ENCODE data around the gene REEP6.
A peak's percentile ranks its signal among the peaks of the same experiment; 100 is the strongest.

The REEP6 gene

DNA sequence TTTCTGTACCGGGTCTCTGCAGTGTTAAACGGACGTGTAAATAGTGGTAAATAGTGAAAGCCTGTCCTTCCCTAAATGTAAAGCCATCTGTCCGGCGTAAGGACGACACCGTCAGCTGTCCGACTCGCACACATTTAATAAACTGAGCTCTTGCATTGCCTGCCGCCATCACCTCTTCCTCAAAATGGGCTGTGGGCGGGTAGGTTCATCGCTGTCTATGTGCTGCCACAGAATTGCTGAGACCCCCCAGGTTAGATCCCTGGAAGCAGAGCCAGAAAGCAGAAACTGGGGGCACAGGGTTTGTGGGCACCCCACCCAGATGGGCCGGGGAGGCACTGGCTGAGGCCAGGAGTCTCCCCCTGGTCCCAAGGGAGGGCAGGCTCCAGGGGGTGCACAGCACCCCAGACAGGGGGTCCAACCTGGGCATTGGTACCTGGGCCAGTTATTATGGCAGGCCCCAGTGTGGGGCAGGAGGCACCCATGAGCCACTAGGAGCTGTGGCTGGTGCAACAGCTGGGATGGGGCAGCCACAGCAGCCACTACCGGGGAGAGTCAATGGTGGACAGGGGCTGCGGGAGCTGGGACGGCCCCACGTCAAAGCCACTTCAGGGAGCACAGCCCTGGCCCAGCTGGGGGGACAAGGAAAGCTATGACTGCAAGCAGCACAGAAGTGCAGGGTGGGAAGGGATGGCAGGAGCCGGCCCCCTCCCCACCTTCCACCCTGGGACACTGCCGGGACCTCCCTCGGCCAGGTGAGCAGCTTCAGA lies 17.7 kb upstream of the REEP6 start:
- Histone ChIP-seq H3K18ac (ENCODE audit: low read depth in 1 of 2, low read length in 2 of 2) (no peak overlapping the region), H2BK12ac (ENCODE audit: low read length in 2 of 2) (no peak overlapping the region), H2AFZ (ENCODE audit: low read depth, low read length) (no peak overlapping the region), H4K91ac (ENCODE audit: low read length) (no peak overlapping the region), H3K4me3 (ENCODE audit: insufficient read depth in 1 of 2, low read depth in 1 of 2, low read length in 2 of 2) (no peak overlapping the region), H3K36me3 (ENCODE audit: control insufficient read depth in 1 of 2, insufficient read depth in 2 of 2, low read depth in 1 of 2, low read length in 2 of 2) (peaks cover 13 to 38% of the 10 kb centered on the region in 2 experiments), H2BK120ac (ENCODE audit: low read depth, low read length) (no peak overlapping the region), H3K9me3 (ENCODE audit: control insufficient read depth, low read length) (no peaks in the 10 kb centered on the region), H2BK15ac (ENCODE audit: low read depth, poor library complexity, severe bottlenecking) (no peak overlapping the region), H3K27ac (ENCODE audit: low read length, poor library complexity, severe bottlenecking) (no peak overlapping the region), H3K4ac (ENCODE audit: low read depth in 1 of 2, low read length in 2 of 2) (no peak overlapping the region), H3K23ac (ENCODE audit: low read length in 2 of 2) (no peak overlapping the region), H4K8ac (ENCODE audit: low read length) (no peak overlapping the region), H3K9ac (ENCODE audit: low read length) (no peak overlapping the region), H3K4me2 (ENCODE audit: low read length, poor library complexity, severe bottlenecking) (no peak overlapping the region), H3K27me3 (ENCODE audit: control insufficient read depth in 1 of 2, insufficient read depth in 1 of 2, low read length in 2 of 2) (peaks cover 27 to 43% of the 10 kb centered on the region in 2 experiments), H3K14ac (ENCODE audit: low read length in 2 of 2) (no peak overlapping the region), H2AK5ac (ENCODE audit: low read length, severe bottlenecking) (no peak overlapping the region), H3K79me1 (replicated peaks; ENCODE audit: low read length, poor library complexity, severe bottlenecking) (peaks cover 41% of the 10 kb centered on the region), H2BK5ac (ENCODE audit: low read depth, low read length, poor library complexity, severe bottlenecking) (no peak overlapping the region), H3K4me1 (ENCODE audit: control insufficient read depth, insufficient read depth, low read depth, low read length) (peaks cover 56% of the 10 kb centered on the region)
- 91% methylated on average over 18 of the region's 20 CpGs for WGBS
- DNase-seq, result no peak

DNA sequence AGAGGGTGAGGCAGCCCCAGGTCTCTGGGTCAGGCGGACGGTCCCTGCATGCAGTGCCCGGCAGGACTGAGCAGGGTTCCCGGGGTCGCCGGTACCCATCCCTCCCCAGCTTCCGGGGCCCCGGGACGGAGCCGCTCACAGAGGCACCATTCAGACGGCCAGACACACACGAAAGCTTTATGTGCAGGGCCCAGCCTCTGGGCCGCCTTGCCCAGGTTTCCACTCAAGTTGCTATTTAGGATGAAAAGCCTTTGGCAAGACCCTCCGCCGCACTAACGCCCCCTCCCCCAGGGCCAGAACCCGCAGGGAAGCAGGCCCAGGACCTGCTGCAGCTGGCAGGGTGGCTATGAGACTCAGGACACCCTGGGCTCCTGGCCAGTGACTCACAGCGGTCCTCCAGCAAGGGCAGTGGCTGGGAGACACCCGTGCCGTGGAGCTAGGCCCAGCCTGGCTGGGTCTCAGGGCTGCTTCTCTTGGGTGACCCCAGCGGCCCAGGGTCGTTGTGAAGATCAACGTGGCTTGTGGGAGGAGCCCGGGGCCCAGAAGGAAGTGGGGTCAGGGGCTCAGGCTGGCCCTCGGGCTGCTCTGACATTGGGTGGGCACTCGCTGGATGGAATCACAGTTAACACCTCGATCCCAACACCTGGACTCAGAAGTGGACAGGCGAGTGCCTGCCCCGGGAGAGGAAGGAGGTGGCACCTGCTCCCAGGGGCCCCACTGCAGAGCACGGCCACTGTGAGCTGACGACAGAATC lies 16.8 kb upstream of the REEP6 start:
- no peak overlapping the region for H2BK5ac ChIP-seq (ENCODE audit: low read depth, low read length, poor library complexity, severe bottlenecking)
- no peak overlapping the region for H3K4me3 ChIP-seq (ENCODE audit: insufficient read depth in 1 of 2, low read depth in 1 of 2, low read length in 2 of 2)
- peaks cover 13 to 38% of the 10 kb centered on the region in 2 experiments for H3K36me3 ChIP-seq (ENCODE audit: control insufficient read depth in 1 of 2, insufficient read depth in 2 of 2, low read depth in 1 of 2, low read length in 2 of 2)
- H2BK15ac ChIP-seq (ENCODE audit: low read depth, poor library complexity, severe bottlenecking), result no peak overlapping the region
- H3K23ac ChIP-seq (ENCODE audit: low read length in 2 of 2), result no peak overlapping the region
- no peak overlapping the region for H3K4me2 ChIP-seq (ENCODE audit: low read length, poor library complexity, severe bottlenecking)
- no peak overlapping the region for H2AFZ ChIP-seq (ENCODE audit: low read depth, low read length)
- H2AK5ac ChIP-seq (ENCODE audit: low read length, severe bottlenecking), result no peak overlapping the region
- no peak overlapping the region for H2BK120ac ChIP-seq (ENCODE audit: low read depth, low read length)
- no peaks in the 10 kb centered on the region for H3K9me3 ChIP-seq (ENCODE audit: control insufficient read depth, low read length)
- no peak overlapping the region for H3K9ac ChIP-seq (ENCODE audit: low read length)
- no peak overlapping the region for H4K8ac ChIP-seq (ENCODE audit: low read length)
- no peak for DNase-seq
- H2BK12ac ChIP-seq (ENCODE audit: low read length in 2 of 2), result no peak overlapping the region
- no peak overlapping the region for H3K14ac ChIP-seq (ENCODE audit: low read length in 2 of 2)
- H3K4ac ChIP-seq (ENCODE audit: low read depth in 1 of 2, low read length in 2 of 2), result no peak overlapping the region
- H4K91ac ChIP-seq (ENCODE audit: low read length), result no peak overlapping the region
- no peak overlapping the region for H3K27ac ChIP-seq (ENCODE audit: low read length, poor library complexity, severe bottlenecking)
- H3K79me1 ChIP-seq (replicated peaks; ENCODE audit: low read length, poor library complexity, severe bottlenecking), result peaks cover 41% of the 10 kb centered on the region
- H3K27me3 ChIP-seq (ENCODE audit: control insufficient read depth in 1 of 2, insufficient read depth in 1 of 2, low read length in 2 of 2), result peaks cover 24 to 39% of the 10 kb centered on the region in 2 experiments
- 86% methylated on average over 31 of the region's 31 CpGs for WGBS
- peaks cover 48% of the 10 kb centered on the region for H3K4me1 ChIP-seq (ENCODE audit: control insufficient read depth, insufficient read depth, low read depth, low read length)
- no peak overlapping the region for H3K18ac ChIP-seq (ENCODE audit: low read depth in 1 of 2, low read length in 2 of 2)

DNA sequence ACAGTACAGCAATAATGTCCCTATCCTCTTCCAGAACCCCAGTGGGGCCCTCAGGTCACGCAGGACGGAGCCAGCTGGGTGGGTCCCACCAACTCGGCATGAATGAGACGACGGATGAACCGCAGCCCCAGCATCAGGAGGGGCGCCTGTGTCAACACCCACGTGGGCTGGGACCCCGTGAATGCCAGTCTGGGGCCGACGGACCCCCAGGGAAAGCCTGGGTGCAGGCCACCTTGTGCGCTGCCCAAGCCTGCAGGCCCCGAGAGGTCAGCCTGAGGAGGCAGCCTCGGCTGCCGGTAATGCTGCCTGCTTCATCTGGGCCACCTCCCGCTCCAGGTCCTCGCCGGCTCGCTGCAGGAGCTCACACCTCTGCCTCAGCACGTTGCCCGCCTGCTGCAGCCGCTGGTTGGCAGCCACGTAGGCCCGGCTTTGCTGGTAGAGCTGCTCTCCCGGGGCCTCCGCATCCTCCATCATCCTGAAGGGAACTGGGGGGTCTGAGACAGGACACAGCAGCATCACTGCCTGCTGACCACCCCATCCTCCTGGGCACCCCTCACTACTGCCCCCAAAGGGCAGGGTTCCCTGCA lies 16.1 kb upstream of the REEP6 start:
- no peak overlapping the region for H3K23ac ChIP-seq (ENCODE audit: low read length in 2 of 2)
- H3K14ac ChIP-seq (ENCODE audit: low read length in 2 of 2), result no peak overlapping the region
- H3K9me3 ChIP-seq (ENCODE audit: control insufficient read depth, low read length), result no peaks in the 10 kb centered on the region
- 96% methylated on average over 25 of the region's 26 CpGs for WGBS
- H3K9ac ChIP-seq (ENCODE audit: low read length), result no peak overlapping the region
- H3K4me1 ChIP-seq (ENCODE audit: control insufficient read depth, insufficient read depth, low read depth, low read length), result peaks cover 41% of the 10 kb centered on the region
- no peak overlapping the region for H3K27ac ChIP-seq (ENCODE audit: low read length, poor library complexity, severe bottlenecking)
- H3K18ac ChIP-seq (ENCODE audit: low read depth in 1 of 2, low read length in 2 of 2), result no peak overlapping the region
- H3K4ac ChIP-seq (ENCODE audit: low read depth in 1 of 2, low read length in 2 of 2), result no peak overlapping the region
- no peak overlapping the region for H3K4me2 ChIP-seq (ENCODE audit: low read length, poor library complexity, severe bottlenecking)
- no peak overlapping the region for H2BK5ac ChIP-seq (ENCODE audit: low read depth, low read length, poor library complexity, severe bottlenecking)
- no peak overlapping the region for H2BK120ac ChIP-seq (ENCODE audit: low read depth, low read length)
- peaks cover 24 to 37% of the 10 kb centered on the region in 2 experiments for H3K27me3 ChIP-seq (ENCODE audit: control insufficient read depth in 1 of 2, insufficient read depth in 1 of 2, low read length in 2 of 2)
- peak overlapping the region; percentile 19 for H4K8ac ChIP-seq (ENCODE audit: low read length)
- no peak overlapping the region for H2AK5ac ChIP-seq (ENCODE audit: low read length, severe bottlenecking)
- peaks cover 13 to 38% of the 10 kb centered on the region in 2 experiments for H3K36me3 ChIP-seq (ENCODE audit: control insufficient read depth in 1 of 2, insufficient read depth in 2 of 2, low read depth in 1 of 2, low read length in 2 of 2)
- H2BK12ac ChIP-seq (ENCODE audit: low read length in 2 of 2), result no peak overlapping the region
- no peak for DNase-seq
- H2BK15ac ChIP-seq (ENCODE audit: low read depth, poor library complexity, severe bottlenecking), result no peak overlapping the region
- H3K79me1 ChIP-seq (replicated peaks; ENCODE audit: low read length, poor library complexity, severe bottlenecking), result peaks cover 41% of the 10 kb centered on the region
- H3K4me3 ChIP-seq (ENCODE audit: insufficient read depth in 1 of 2, low read depth in 1 of 2, low read length in 2 of 2), result no peak overlapping the region
- H2AFZ ChIP-seq (ENCODE audit: low read depth, low read length), result no peak overlapping the region
- no peak overlapping the region for H4K91ac ChIP-seq (ENCODE audit: low read length)
